Measurements from ENCODE around the gene MYBPH.

DNA sequence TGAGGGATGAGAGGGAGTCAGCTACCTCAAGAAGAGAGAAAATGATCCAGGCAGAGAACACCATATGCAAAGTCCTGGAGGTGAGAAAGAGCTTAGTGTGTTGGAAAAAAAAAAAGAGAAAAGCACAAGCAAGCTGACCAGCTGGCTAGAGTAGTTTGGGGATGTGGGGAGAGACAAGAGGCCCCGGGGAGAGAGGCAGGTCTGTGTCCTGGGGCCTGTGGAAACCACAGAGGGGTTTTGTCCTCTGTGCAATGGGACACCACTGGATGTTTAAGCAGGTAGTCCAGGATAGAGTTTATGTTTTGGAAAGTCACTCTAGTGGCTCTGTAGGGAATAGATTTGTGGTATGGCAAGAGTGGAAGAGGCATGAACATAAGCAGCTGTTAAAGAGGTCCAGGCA is 25.3 kb upstream of the MYBPH start:
- TF ChIP-seq CTCF (conservative IDR thresholded peaks at IDR 0.05; ENCODE audit: low read length) (no peak), EZH2phosphoT487 (IDR thresholded peaks at IDR 0.05; ENCODE audit: borderline replicate concordance, low read depth, low read length) (no peak)
